Gastroesophageal sphincter (tissue), 3 donors: ENCODE measurements around the gene SERBP1.

Source experiments
- CTCF ChIP-seq, 4 experiments: fragments of 200-600 bp in 2 of 4; fragments of 450-650 bp in 2 of 4; sonication (generic) in 1 of 4; IDR thresholded peaks; one replicate each; pipeline ENCODE4 v1.5.1; 2017 to 2019; ENCODE audit warnings: antibody characterized with exemption in 4 of 4, mild to moderate bottlenecking in 2 of 4, moderate library complexity in 2 of 4
- EP300 ChIP-seq: sonication (generic); formaldehyde crosslinking; IDR thresholded peaks from one replicate; pipeline ENCODE4 v1.6.1; 2017; ENCODE audit warnings: antibody characterized with exemption, mild to moderate bottlenecking
- POLR2A ChIP-seq, 2 donors: fragments of 450-650 bp; IDR thresholded peaks; one replicate each; pipeline ENCODE4 v1.6.1; 2017; ENCODE audit warnings: antibody characterized with exemption in 2 of 2, mild to moderate bottlenecking in 2 of 2, moderate library complexity in 1 of 2
- POLR2AphosphoS5 ChIP-seq: sonication (generic); formaldehyde crosslinking; IDR thresholded peaks from one replicate; pipeline ENCODE4 v1.6.1; 2017; ENCODE audit warnings: antibody characterized with exemption

GRCh38 chr1:67376381-67376780, 53.8 kb downstream of the SERBP1 start:
- TF ChIP-seq CTCF (IDR thresholded peaks at IDR 0.05) (no peak), POLR2A (IDR thresholded peaks at IDR 0.05) (no peak), POLR2AphosphoS5 (no peak), EP300 (no peak)
